Breast epithelium (tissue), 3 donors: ENCODE measurements around the gene MT1M.

Source experiments
- CTCF ChIP-seq, 3 donors: fragments of 450-650 bp; IDR thresholded peaks; one replicate each; pipeline ENCODE4 v1.5.1; 2016 to 2017; ENCODE audit warnings: antibody characterized with exemption in 3 of 3, mild to moderate bottlenecking in 3 of 3, moderate library complexity in 3 of 3
- POLR2AphosphoS5 ChIP-seq, 3 donors: sonication (generic); formaldehyde crosslinking; IDR thresholded peaks; one replicate each; pipeline ENCODE4 v1.6.1; 2017; ENCODE audit warnings: antibody characterized with exemption in 3 of 3

- TF ChIP-seq CTCF (IDR thresholded peaks at IDR 0.05) (no peak), POLR2AphosphoS5 (IDR thresholded peaks at IDR 0.05) (no peak)
Measured at GRCh38 chr16:56682703-56683397, 50.4 kb downstream of the MT1M start.
